IMR-90 (cell line): ENCODE data around the gene HSPG2. TPM values are rescaled to one million over a fixed set of nuclear protein-coding genes. Genes with fewer than 3 reads are reported as not detected.

ENCODE experiments used
- ATAC-seq: fragments of 200-7000 bp; cut with Tn5 transposase; 2 replicates; pipeline ENCODE4 v1.9.1; 2020; ENCODE audit warnings: low read depth, mild to moderate bottlenecking, moderate library complexity
- BruUV-seq: library from RNA; stranded (reverse); fragments of 400-500 nt; replicated peaks from 2 replicates; lab custom pipeline; 2021; lab: Mats Ljungman, UMichigan
- CTCF ChIA-PET: fragments of 300-600 bp; formaldehyde crosslinking; extraction: SDS; loops from one replicate; lab custom pipeline; 2021; ENCODE audit warnings: antibody characterized with exemption; lab: Yijun Ruan, JAX
- POLR2A ChIA-PET: fragments of 300-600 bp; sonication (Branson Sonifier 250); formaldehyde crosslinking; loops from one replicate; lab custom pipeline; 2022; ENCODE audit warnings: antibody characterized with exemption; ENCODE audit not compliant: unreplicated experiment; lab: Charles Lee
- DNase-seq: peaks from one replicate; pipeline ENCODE4 v3.0.0; 2013
- H2AFZ ChIP-seq: replicated peaks from 2 replicates; pipeline ENCODE3; 2013; ENCODE audit warnings: low read length, mild to moderate bottlenecking; ENCODE audit not compliant: poor library complexity
- H2AK5ac ChIP-seq: 2 replicates; pipeline ENCODE4 v1.6.1; 2013; ENCODE audit warnings: low read depth, low read length, inconsistent platforms
- H2AK9ac ChIP-seq: replicated peaks from 2 replicates; pipeline ENCODE3; 2013; ENCODE audit warnings: mild to moderate bottlenecking, low read depth, low read length, moderate library complexity; ENCODE audit not compliant: poor library complexity
- H2BK120ac ChIP-seq: 2 replicates; pipeline ENCODE4 v1.6.1; 2013; ENCODE audit warnings: low read depth, low read length, inconsistent platforms
- H2BK15ac ChIP-seq: 3 replicates; pipeline ENCODE4 v1.6.1; 2013; ENCODE audit warnings: low read depth, low read length, inconsistent platforms
- H2BK20ac ChIP-seq: 2 replicates; pipeline ENCODE4 v1.6.1; 2013; ENCODE audit warnings: low read depth, mild to moderate bottlenecking, inconsistent platforms, low read length, moderate library complexity
- H2BK5ac ChIP-seq: 2 replicates; pipeline ENCODE4 v1.6.1; 2013; ENCODE audit warnings: mild to moderate bottlenecking, low read depth, low read length, inconsistent platforms; ENCODE audit not compliant: poor library complexity, severe bottlenecking
- H3K14ac ChIP-seq: replicated peaks from 2 replicates; pipeline ENCODE4 v1.6.1; 2013; ENCODE audit warnings: low read depth, low read length, inconsistent platforms
- H3K18ac ChIP-seq: 2 replicates; pipeline ENCODE4 v1.6.1; 2013; ENCODE audit warnings: low read depth, low read length, control low read depth
- H3K23ac ChIP-seq: 2 replicates; pipeline ENCODE4 v1.6.1; 2013; ENCODE audit warnings: low read depth, low read length, inconsistent platforms
- H3K27ac ChIP-seq: 2 replicates; pipeline ENCODE4 v1.5.1; 2013; ENCODE audit warnings: mild to moderate bottlenecking, control low read depth, low read length; ENCODE audit not compliant: insufficient read depth
- H3K27me3 ChIP-seq: 2 replicates; pipeline ENCODE4 v1.6.1; 2013; ENCODE audit warnings: low read length; ENCODE audit not compliant: control insufficient read depth, insufficient read depth
- H3K36me3 ChIP-seq: 2 replicates; pipeline ENCODE4 v1.6.1; 2013; ENCODE audit warnings: low read length, mixed read lengths; ENCODE audit not compliant: control insufficient read depth, insufficient read depth
- H3K4ac ChIP-seq: 2 replicates; pipeline ENCODE4 v1.6.1; 2013; ENCODE audit warnings: low read depth, low read length, inconsistent platforms
- H3K4me1 ChIP-seq: 2 replicates; pipeline ENCODE4 v1.6.1; 2013; ENCODE audit warnings: low read length, mixed read lengths; ENCODE audit not compliant: control insufficient read depth, insufficient read depth
- H3K4me2 ChIP-seq: 2 replicates; pipeline ENCODE4 v1.6.1; 2013; ENCODE audit warnings: low read depth, mild to moderate bottlenecking, control low read depth, low read length, moderate library complexity
- H3K4me3 ChIP-seq: 2 replicates; pipeline ENCODE4 v1.5.1; 2013; ENCODE audit warnings: low read depth, mild to moderate bottlenecking, control low read depth, low read length, moderate library complexity; ENCODE audit not compliant: insufficient read depth
- H3K56ac ChIP-seq: 2 replicates; pipeline ENCODE4 v1.6.1; 2013; ENCODE audit warnings: low read length, inconsistent platforms; ENCODE audit not compliant: insufficient read depth; ENCODE audit errors: extremely low read depth
- H3K79me1 ChIP-seq, 2 experiments: 2 replicates each; pipeline ENCODE4 v1.6.1; 2013; ENCODE audit warnings: low read length in 2 of 2, inconsistent platforms in 1 of 2, low read depth in 1 of 2
- H3K9ac ChIP-seq: 2 replicates; pipeline ENCODE4 v1.6.1; 2013; ENCODE audit warnings: low read depth, low read length, control low read depth
- H3K9me1 ChIP-seq: 2 replicates; pipeline ENCODE4 v1.6.1; 2013; ENCODE audit warnings: low read length, inconsistent platforms; ENCODE audit not compliant: insufficient read depth
- H3K9me3 ChIP-seq: 2 replicates; pipeline ENCODE4 v1.6.1; 2013; ENCODE audit warnings: low read length; ENCODE audit not compliant: control insufficient read depth, insufficient read depth
- H4K20me1 ChIP-seq: 2 replicates; pipeline ENCODE4 v1.6.1; 2013; ENCODE audit warnings: low read length, inconsistent platforms; ENCODE audit not compliant: insufficient read depth
- H4K5ac ChIP-seq: 2 replicates; pipeline ENCODE4 v1.6.1; 2013; ENCODE audit warnings: mild to moderate bottlenecking, low read depth, low read length, control low read depth
- H4K8ac ChIP-seq, 2 experiments: 2 replicates each; pipeline ENCODE4 v1.6.1; 2013; ENCODE audit warnings: low read depth in 2 of 2, low read length in 2 of 2, control low read depth in 1 of 2, inconsistent platforms in 1 of 2
- H4K91ac ChIP-seq: 2 replicates; pipeline ENCODE4 v1.6.1; 2013; ENCODE audit warnings: low read depth, low read length, inconsistent platforms; ENCODE audit not compliant: insufficient read depth
- BHLHE40 ChIP-seq: fragments of 150-350 bp; IDR thresholded peaks from 2 replicates; pipeline ENCODE4 v1.6.1; 2016; ENCODE audit warnings: mild to moderate bottlenecking, low read depth, low read length
- CHD1 ChIP-seq: IDR thresholded peaks from 2 replicates; pipeline ENCODE4 v1.6.1; 2012; ENCODE audit warnings: low read depth, low read length, improper control_type of control experiment
- NFE2L2 ChIP-seq: fragments of 150-350 bp; IDR thresholded peaks from 2 replicates; pipeline ENCODE4 v1.6.1; 2016; ENCODE audit warnings: low read depth, mild to moderate bottlenecking, low read length
- POLR2A ChIP-seq: IDR thresholded peaks from 2 replicates; pipeline ENCODE4 v1.6.1; 2012; ENCODE audit warnings: mild to moderate bottlenecking, low read depth, low read length
- RAD21 ChIP-seq: IDR thresholded peaks from 2 replicates; pipeline ENCODE4 v1.6.1; 2012; ENCODE audit warnings: low read length, improper control_type of control experiment
- RFX5 ChIP-seq: IDR thresholded peaks from 2 replicates; pipeline ENCODE4 v1.8.0; 2012; ENCODE audit warnings: low read depth, mild to moderate bottlenecking, low read length, moderate library complexity
- SMC3 ChIP-seq: fragments of 150-350 bp; IDR thresholded peaks from 2 replicates; pipeline ENCODE4 v1.6.1; 2016; ENCODE audit warnings: low read depth, mild to moderate bottlenecking, antibody characterized with exemption, low read length, moderate library complexity
- USF2 ChIP-seq: fragments of 150-350 bp; IDR thresholded peaks from 2 replicates; pipeline ENCODE4 v1.6.1; 2017; ENCODE audit warnings: mild to moderate bottlenecking, antibody characterized with exemption, low read length, low read depth
- WGBS, 2 experiments: methylation state at CpG; one replicate each; pipeline versions ENCODE4 v1.1.5 to v1.1.7; 2013; ENCODE audit warnings: missing lambda C conversion rate in 2 of 2; ENCODE audit not compliant: insufficient read length in 1 of 2; ENCODE audit errors: extremely low coverage in 2 of 2; 5-methylcytosine and 5-hydroxymethylcytosine counted together
- dilution Hi-C: fragments of 300-500 bp; cut with HindIII; formaldehyde crosslinking; loops from one replicate; pipeline ENCODE4 v1.14.3; 2018; ENCODE audit warnings: low sequenced_read_pairs; ENCODE audit not compliant: unreplicated experiment
- in situ Hi-C: fragments of 300-500 bp; cut with MboI; formaldehyde crosslinking; loops from 3 replicates; pipeline ENCODE4 v1.14.3; 2019; ENCODE audit warnings: low sequenced_read_pairs, inconsistent platforms, mixed read lengths
- intact Hi-C: fragments of 100-400 bp; cut with micrococcal nuclease; formaldehyde crosslinking; loops from 2 replicates; pipeline ENCODE4 v1.10.0; 2022
- polyA plus RNA-seq, 3 experiments: library from polyadenylated mRNA; depleted of rRNA; stranded (reverse); fragments of >200 nt; gene quantifications; 2 replicates each; pipeline ENCODE4 v1.2.3, GENCODE V29; 2012; ENCODE audit warnings: low replicate concordance in 1 of 3
- total RNA-seq: library from RNA; depleted of rRNA; stranded (reverse); fragments of >200 nt; gene quantifications from 2 replicates; pipeline ENCODE4 v1.2.3, GENCODE V29; 2012

The HSPG2 gene
- total and polyA plus RNA-seq, 2 of the 4 experiments (the other 2 are of a cell fraction): 15.8 to 94.0 TPM

DNA sequence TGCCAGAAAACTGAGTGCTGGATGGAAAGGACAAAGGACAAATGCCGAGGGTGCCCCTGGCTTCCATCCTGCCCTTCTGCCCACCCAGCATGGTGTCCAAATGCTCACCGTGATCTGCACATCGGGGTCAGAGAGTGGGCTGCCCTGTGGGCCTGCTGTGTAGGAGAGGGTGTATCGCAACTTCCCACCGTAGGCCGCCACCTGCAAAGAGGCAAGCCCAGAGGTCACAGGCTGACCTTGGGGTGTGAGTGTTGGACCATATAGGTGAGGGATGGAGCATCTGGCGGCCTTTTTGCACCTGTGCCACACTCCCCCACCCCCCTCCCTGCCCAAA is 71.5 kb downstream of the HSPG2 start:
- Histone ChIP-seq H3K27ac (no peak overlapping the region), H3K36me3 (peaks cover 52% of the 10 kb centered on the region), H2BK20ac (no peak overlapping the region), H4K91ac (no peak overlapping the region), H4K8ac (no peak overlapping the region), H3K4me2 (no peak overlapping the region), H3K14ac (no peak overlapping the region), H3K18ac (no peak overlapping the region), H3K4ac (no peak overlapping the region), H2BK120ac (no peak overlapping the region), H3K9me1 (peaks cover 18% of the 10 kb centered on the region), H2BK15ac (no peak overlapping the region), H4K20me1 (peaks cover 24% of the 10 kb centered on the region), H2AK5ac (no peak overlapping the region), H3K23ac (no peak overlapping the region), H3K9me3 (no peaks in the 10 kb centered on the region), H3K4me3 (no peak overlapping the region), H2AK9ac (no peak overlapping the region), H3K56ac (no peak overlapping the region), H2AFZ (peak overlapping the region; percentile 33), H3K27me3 (no peaks in the 10 kb centered on the region), H3K4me1 (peaks cover 15% of the 10 kb centered on the region), H3K79me1 (peaks cover 6 to 36% of the 10 kb centered on the region in 2 experiments), H2BK5ac (no peak overlapping the region), H3K9ac (no peak overlapping the region), H4K5ac (no peak overlapping the region)
- POLR2A ChIA-PET: no interaction called here
- no peak for ATAC-seq
- BruUV-seq: no TSS peak
- no peak for TF ChIP-seq POLR2A
- TF ChIP-seq NFE2L2: no peak
- no peak for TF ChIP-seq SMC3
- TF ChIP-seq BHLHE40: no peak
- no peak for TF ChIP-seq RFX5
- no peak for TF ChIP-seq RAD21
- no peak for TF ChIP-seq CHD1
- TF ChIP-seq USF2: no peak
- intact Hi-C loops (loop anchor here (5.0 kb wide), 1 partner anchor 72 kb away; the partner anchor contains the start of gene HSPG2), in situ Hi-C loops (no loop called here), dilution Hi-C loops (no loop called here)
- DNase-seq: no peak
- no CpG with 5 or more reads among the region's 7 CpGs for WGBS, 2 experiments
- CTCF ChIA-PET: interaction anchor here (0.5 kb wide), 1 partner anchor 63 kb away, joined by 5 read pairs; no protein-coding TSS in a partner anchor
